GM12878 (cell line): Measurements from ENCODE around the gene ERVFRD-1. TPM values are rescaled to one million over a fixed set of nuclear protein-coding genes. Genes with fewer than 3 reads are reported as not detected.

Experiments used
- ATAC-seq: fragments of 200-7000 bp; cut with Tn5 transposase; 3 replicates; pipeline ENCODE4 v1.9.1; 2020; ENCODE audit warnings: mild to moderate bottlenecking, moderate library complexity
- BruUV-seq: library from RNA; stranded (reverse); fragments of 400-500 nt; replicated peaks from 2 replicates; lab custom pipeline; 2021; lab: Mats Ljungman, UMichigan
- CTCF ChIA-PET: fragments of 300-600 bp; sonication (Branson Sonifier 250); formaldehyde crosslinking; extraction: SDS; loops from one replicate; lab custom pipeline; 2021; ENCODE audit warnings: inconsistent platforms; lab: Yijun Ruan, JAX
- POLR2A ChIA-PET: fragments of 350-600 bp; formaldehyde crosslinking; extraction: SDS; loops from one replicate; lab custom pipeline; 2021; ENCODE audit warnings: inconsistent platforms; lab: Charles Lee
- RAD21 ChIA-PET: fragments of 300-600 bp; sonication (Branson Sonifier 250); formaldehyde crosslinking; loops from one replicate; lab custom pipeline; 2023; ENCODE audit warnings: antibody characterized with exemption; ENCODE audit not compliant: unreplicated experiment; lab: Charles Lee
- SMC1A ChIA-PET: fragments of 300-600 bp; sonication (Branson Sonifier 250); formaldehyde crosslinking; loops from one replicate; lab custom pipeline; 2023; ENCODE audit not compliant: unreplicated experiment, uncharacterized antibody; lab: Charles Lee
- DNase-seq: peaks from one replicate; pipeline ENCODE4 v3.0.0-alpha.2; 2011; ENCODE audit warnings: low read depth, low spot score
- FAIRE-seq: peaks from 3 replicates; lab custom pipeline; 2011; peaks lifted over from hg19 to GRCh38; lab: Jason Lieb, UNC
- H2AFZ ChIP-seq: 2 replicates; pipeline ENCODE4 v1.6.0; 2011; ENCODE audit warnings: low read depth, low read length, control low read depth; ENCODE audit not compliant: control insufficient read depth
- H3K27ac ChIP-seq: 2 replicates; pipeline ENCODE4 v1.5.1; 2011; ENCODE audit warnings: control low read depth; ENCODE audit not compliant: control insufficient read depth, insufficient read depth
- H3K27me3 ChIP-seq, 2 experiments: replicated peaks in 1 of 2; 2 replicates each; pipeline versions ENCODE4 v1.6.0 to v1.6.1; 2011; ENCODE audit warnings: low read length in 1 of 2; ENCODE audit not compliant: control insufficient read depth in 2 of 2, insufficient read depth in 2 of 2
- H3K36me3 ChIP-seq, 2 experiments: 2 replicates each; pipeline ENCODE4 v1.5.1; 2011; ENCODE audit warnings: low read length in 1 of 2; ENCODE audit not compliant: control insufficient read depth in 2 of 2, insufficient read depth in 2 of 2
- H3K4me1 ChIP-seq: 2 replicates; pipeline ENCODE4 v1.6.1; 2011; ENCODE audit warnings: mild to moderate bottlenecking, low read length, moderate library complexity, mixed read lengths; ENCODE audit not compliant: control insufficient read depth, insufficient read depth
- H3K4me2 ChIP-seq: 2 replicates; pipeline ENCODE4 v1.6.0; 2011; ENCODE audit warnings: control low read depth; ENCODE audit not compliant: control insufficient read depth, insufficient read depth
- H3K4me3 ChIP-seq: fragments of 200-600 bp; sonication (generic); 2 replicates; pipeline ENCODE4 v1.5.1; 2016
- H3K79me2 ChIP-seq: 2 replicates; pipeline ENCODE4 v1.6.0; 2011; ENCODE audit warnings: low read length; ENCODE audit not compliant: control insufficient read depth, insufficient read depth
- H3K9ac ChIP-seq: 2 replicates; pipeline ENCODE4 v1.8.0; 2011; ENCODE audit warnings: low read length, control low read depth, mixed read lengths; ENCODE audit not compliant: control insufficient read depth, insufficient read depth
- H3K9me3 ChIP-seq: replicated peaks from 3 replicates; pipeline ENCODE4 v1.5.1; 2011; ENCODE audit warnings: mild to moderate bottlenecking, low read length; ENCODE audit not compliant: control insufficient read depth, insufficient read depth
- H4K20me1 ChIP-seq: 2 replicates; pipeline ENCODE4 v1.6.0; 2011; ENCODE audit not compliant: control insufficient read depth, insufficient read depth
- PAX5 ChIP-seq: IDR thresholded peaks from 2 replicates; pipeline ENCODE4 v1.6.1; 2011; ENCODE audit warnings: low read depth, low read length, borderline replicate concordance
- PML ChIP-seq: IDR thresholded peaks from 2 replicates; pipeline ENCODE4 v1.6.1; 2012; ENCODE audit warnings: low read length, inconsistent platforms
- SMC3 ChIP-seq: IDR thresholded peaks from 2 replicates; pipeline ENCODE4 v1.6.1; 2011; ENCODE audit warnings: low read length, improper control_type of control experiment, borderline replicate concordance
- ZBTB40 ChIP-seq: fragments of 450-650 bp; IDR thresholded peaks from 2 replicates; pipeline ENCODE4 v1.6.1; 2016; ENCODE audit warnings: mild to moderate bottlenecking, moderate library complexity, borderline replicate concordance
- WGBS: methylation state at CpG from one replicate; pipeline ENCODE4 v1.1.6; 2016; ENCODE audit warnings: low lambda C conversion rate; ENCODE audit not compliant: insufficient replicate concordance, insufficient coverage; ENCODE audit errors: missing lambda C conversion rate; 5-methylcytosine and 5-hydroxymethylcytosine counted together
- in situ Hi-C: fragments of 300-500 bp; cut with MboI; formaldehyde crosslinking; loops from 9 replicates; pipeline ENCODE4 v1.14.3; 2018; ENCODE audit warnings: mixed read lengths
- intact Hi-C: fragments of 100-400 bp; cut with micrococcal nuclease; formaldehyde crosslinking; loops from one replicate; pipeline ENCODE4 v1.14.2; 2022; ENCODE audit not compliant: unreplicated experiment
- polyA plus RNA-seq, 11 experiments: library from polyadenylated mRNA; depleted of rRNA in 4 of 11; unstranded in 6 of 11; stranded (reverse) in 5 of 11; fragments of >200 nt; fragmentation: Nextera tagmentation in 4 of 11; fragmentation: Illumina TruSeq in 1 of 11; extraction: Ambion mirVana in 4 of 11; extraction: Trizol in 1 of 11; gene quantifications; 1 replicate in 1 of 11; 2 replicates in 10 of 11; pipeline versions ENCODE4 v1.2.1 to v1.2.3, GENCODE V29; 2011 to 2016; ENCODE audit warnings: inconsistent platforms in 2 of 11, missing spikeins in 2 of 11, low read depth in 1 of 11
- total RNA-seq, 4 experiments: library from RNA; depleted of rRNA in 3 of 4; stranded (reverse); fragments of >200 nt in 3 of 4; fragmentation: Illumina TruSeq in 1 of 4; extraction: Trizol in 1 of 4; gene quantifications; 2 replicates each; pipeline versions ENCODE4 v1.2.1 to v1.2.3, GENCODE V29; 2013 to 2021

ERVFRD-1 gene
- total and polyA plus RNA-seq, 10 of the 15 experiments (the other 5 are each of a cell fraction or from before 2014, with no cell fraction given): 0.03 to 0.11 (median 0.07) TPM; not detected in 7

- no peak for TF ChIP-seq ZBTB40
- TF ChIP-seq, all 136 proteins: peak for 0
Observed at GRCh38 chr6:11055127-11055627, 56.3 kb downstream of the ERVFRD-1 start (continued).

GRCh38 chr6:11054722-11055121 is 56.8 kb downstream of the ERVFRD-1 start:
- no TSS peak for BruUV-seq
- intact Hi-C loops (no loop called here), in situ Hi-C loops (no loop called here)
- no peak for FAIRE-seq
- Histone ChIP-seq H3K4me2 (no peak overlapping the region), H4K20me1 (no peaks in the 10 kb centered on the region), H3K4me3 (no peak overlapping the region), H3K27me3 (no peaks in the 10 kb centered on the region; a peak in 1 of 4 replicates), H3K9me3 (no peaks in the 10 kb centered on the region), H3K4me1 (no peaks in the 10 kb centered on the region), H2AFZ (no peak overlapping the region), H3K79me2 (no peaks in the 10 kb centered on the region), H3K27ac (no peak overlapping the region), H3K36me3 (no peaks in the 10 kb centered on the region), H3K9ac (no peak overlapping the region)
- ChIA-PET RAD21 (interaction anchor here (1.4 kb wide), 1 partner anchor 103 kb away, joined by 3 read pairs; no protein-coding TSS in a partner anchor), POLR2A (no interaction called here), SMC1A (interaction anchor here (0.9 to 1.3 kb wide), 2 partner anchors 15 kb away, joined by 3 read pairs; no protein-coding TSS in a partner anchor), CTCF (interaction anchor here (1.1 to 2.5 kb wide), 3 partner anchors 8 to 15 kb away, joined by 3 to 15 read pairs (median 4); no protein-coding TSS in a partner anchor)
- ATAC-seq: no peak
- 0% methylated on average over 1 of the region's 1 CpG for WGBS
- TF ChIP-seq PML (no peak), PAX5 (no peak), SMC3 (no peak)
- DNase-seq: no peak
